ENCODE data around the gene DYRK1A. TPM values are rescaled to one million over a fixed set of nuclear protein-coding genes. Genes with fewer than 3 reads are reported as not detected.

Gene DYRK1A
- total RNA-seq, 1 experiment from 2014 or later, result 35.5 TPM

DNA sequence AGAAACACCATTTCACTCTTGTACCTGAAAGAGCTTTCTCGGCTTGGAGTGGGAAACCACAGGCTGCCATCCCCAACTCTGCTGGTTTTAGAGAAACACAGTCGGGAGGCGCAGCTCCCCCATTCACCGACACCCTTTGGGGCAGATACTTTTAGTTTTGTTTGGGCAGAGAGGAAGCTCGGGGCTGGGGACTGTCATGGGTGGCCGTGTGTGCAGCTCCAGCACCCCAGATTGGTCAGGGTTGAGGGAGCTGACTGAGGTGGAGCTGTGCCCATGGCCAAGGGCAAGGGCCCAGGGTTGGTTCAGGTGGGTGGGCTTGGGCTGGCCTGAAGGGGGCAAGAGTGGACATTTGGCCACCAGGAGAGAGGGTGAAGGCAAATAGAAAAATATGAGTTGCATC is 163.1 kb downstream of the DYRK1A start:
- H3K4me2 ChIP-seq, result no peak overlapping the region
- H2AFZ ChIP-seq, result no peak overlapping the region
- no peak for DNase-seq
- ChIA-PET POLR2A (ENCODE audit: unreplicated experiment) (interaction anchor here (0.8 kb wide), 1 partner anchor 262 kb away, joined by 12 read pairs; the partner anchor contains the start of gene VPS26C), CTCF (no interaction called here)
- H3F3A ChIP-seq (ENCODE audit: insufficient read depth, low read depth), result peaks cover 13% of the 10 kb centered on the region
- no peak for TF ChIP-seq EZH2 (IDR thresholded peaks at IDR 0.05; ENCODE audit: low read depth)
- TF ChIP-seq, protein P1, sequence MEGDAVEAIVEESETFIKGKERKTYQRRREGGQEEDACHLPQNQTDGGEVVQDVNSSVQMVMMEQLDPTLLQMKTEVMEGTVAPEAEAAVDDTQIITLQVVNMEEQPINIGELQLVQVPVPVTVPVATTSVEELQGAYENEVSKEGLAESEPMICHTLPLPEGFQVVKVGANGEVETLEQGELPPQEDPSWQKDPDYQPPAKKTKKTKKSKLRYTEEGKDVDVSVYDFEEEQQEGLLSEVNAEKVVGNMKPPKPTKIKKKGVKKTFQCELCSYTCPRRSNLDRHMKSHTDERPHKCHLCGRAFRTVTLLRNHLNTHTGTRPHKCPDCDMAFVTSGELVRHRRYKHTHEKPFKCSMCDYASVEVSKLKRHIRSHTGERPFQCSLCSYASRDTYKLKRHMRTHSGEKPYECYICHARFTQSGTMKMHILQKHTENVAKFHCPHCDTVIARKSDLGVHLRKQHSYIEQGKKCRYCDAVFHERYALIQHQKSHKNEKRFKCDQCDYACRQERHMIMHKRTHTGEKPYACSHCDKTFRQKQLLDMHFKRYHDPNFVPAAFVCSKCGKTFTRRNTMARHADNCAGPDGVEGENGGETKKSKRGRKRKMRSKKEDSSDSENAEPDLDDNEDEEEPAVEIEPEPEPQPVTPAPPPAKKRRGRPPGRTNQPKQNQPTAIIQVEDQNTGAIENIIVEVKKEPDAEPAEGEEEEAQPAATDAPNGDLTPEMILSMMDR (conservative IDR thresholded peaks at IDR 0.05), result no peak
- H3K9me3 ChIP-seq (ENCODE audit: insufficient read depth, low read depth), result no peaks in the 10 kb centered on the region
- H3K79me2 ChIP-seq (ENCODE audit: low read depth), result no peaks in the 10 kb centered on the region
- no TSS peak for BruUV-seq (replicated peaks)
- H3K9me2 ChIP-seq (ENCODE audit: insufficient read depth), result no peaks in the 10 kb centered on the region
- no peaks in the 10 kb centered on the region for H3K36me3 ChIP-seq (ENCODE audit: low read depth)
- no peak overlapping the region for H3K27ac ChIP-seq
- intact Hi-C loops (cut with micrococcal nuclease; ENCODE audit: unreplicated experiment), result no loop called here
- no peaks in the 10 kb centered on the region for H4K20me1 ChIP-seq (ENCODE audit: insufficient read depth)
- H3K4me3 ChIP-seq, result no peak overlapping the region
- no peaks in the 10 kb centered on the region for H3K27me3 ChIP-seq (ENCODE audit: insufficient read depth, low read depth)
- H3K4me1 ChIP-seq (replicated peaks; ENCODE audit: insufficient read depth), result peaks cover 19% of the 10 kb centered on the region

DNA sequence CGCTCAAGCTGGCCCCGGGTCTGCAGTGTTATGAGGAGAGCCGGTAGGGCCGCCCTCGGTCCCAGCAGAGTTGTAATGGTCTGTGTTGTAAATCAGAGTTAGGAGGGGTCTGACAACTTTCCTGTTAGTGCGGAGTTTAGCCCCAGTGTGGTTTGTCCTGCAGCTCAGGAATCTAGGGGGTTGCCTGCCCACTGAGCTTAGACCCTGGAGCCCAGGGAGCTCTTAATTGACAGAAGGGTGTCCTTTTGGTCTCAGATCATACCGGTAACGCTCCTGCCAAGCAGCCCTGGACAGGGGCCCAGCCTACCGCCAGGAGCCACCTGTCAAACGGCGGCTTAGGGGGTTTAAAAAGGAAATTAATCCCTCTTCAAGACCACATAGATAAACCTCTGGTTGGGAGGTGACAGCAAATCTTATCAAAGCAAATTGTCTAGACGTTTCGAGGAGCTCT is 164.4 kb downstream of the DYRK1A start:
- CTCF ChIA-PET, result interaction anchor here (0.6 kb wide), 1 partner anchor 48 kb away, joined by 4 read pairs; no protein-coding TSS in a partner anchor
- POLR2A ChIA-PET (ENCODE audit: unreplicated experiment), result no interaction called here

DNA sequence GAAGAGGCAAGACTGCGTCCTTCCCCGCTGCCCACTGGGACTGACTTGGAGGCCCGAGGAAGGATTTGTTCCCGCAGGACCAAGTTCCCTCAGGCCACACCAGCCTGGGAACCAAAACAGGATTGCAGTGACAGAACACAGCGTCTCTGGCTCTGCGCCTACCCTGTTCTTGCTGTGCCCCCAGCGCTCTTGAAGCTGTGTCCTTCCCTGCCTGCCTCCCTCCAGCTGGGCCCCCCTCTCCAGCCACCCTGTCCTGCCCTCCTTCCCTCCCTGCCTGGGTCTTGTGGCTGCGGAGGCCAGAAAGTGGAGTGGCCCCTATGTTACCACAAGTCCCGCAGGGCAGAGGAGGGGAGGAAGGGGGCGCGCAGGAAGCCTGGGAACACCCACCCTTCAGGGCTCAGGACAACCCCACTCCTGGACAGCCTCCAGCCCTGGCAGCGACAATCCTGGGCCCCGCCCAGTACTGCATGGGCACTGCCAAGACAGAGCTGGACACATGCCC is 164.9 kb downstream of the DYRK1A start:
- TF ChIP-seq, protein P1 (conservative IDR thresholded peaks at IDR 0.05), result no peak
- TF ChIP-seq EZH2 (IDR thresholded peaks at IDR 0.05; ENCODE audit: low read depth), result no peak
- Histone ChIP-seq H3K9me2 (ENCODE audit: insufficient read depth) (no peaks in the 10 kb centered on the region), H3K4me1 (replicated peaks; ENCODE audit: insufficient read depth) (peaks cover 19% of the 10 kb centered on the region), H3K79me2 (ENCODE audit: low read depth) (no peaks in the 10 kb centered on the region), H3K27me3 (ENCODE audit: insufficient read depth, low read depth) (no peaks in the 10 kb centered on the region), H3F3A (ENCODE audit: insufficient read depth, low read depth) (peaks cover 13% of the 10 kb centered on the region), H3K9me3 (ENCODE audit: insufficient read depth, low read depth) (no peaks in the 10 kb centered on the region), H3K36me3 (ENCODE audit: low read depth) (no peaks in the 10 kb centered on the region), H3K4me2 (no peak overlapping the region), H3K27ac (no peak overlapping the region), H4K20me1 (ENCODE audit: insufficient read depth) (no peaks in the 10 kb centered on the region), H2AFZ (no peak overlapping the region), H3K4me3 (no peak overlapping the region)
- ChIA-PET CTCF (interaction anchor here (0.7 kb wide), 1 partner anchor 595 kb away, joined by 3 read pairs; no protein-coding TSS in a partner anchor), POLR2A (ENCODE audit: unreplicated experiment) (no interaction called here)
- BruUV-seq (replicated peaks), result no TSS peak
- intact Hi-C loops (cut with micrococcal nuclease; ENCODE audit: unreplicated experiment), result no loop called here
- DNase-seq, result peak in 1 of 2 experiments; percentile 46

More for the DNA sequence above, 164.4 kb downstream of the DYRK1A start:
- H3K27me3 ChIP-seq (ENCODE audit: insufficient read depth, low read depth), result no peaks in the 10 kb centered on the region
- H3K4me2 ChIP-seq, result no peak overlapping the region
- no TSS peak for BruUV-seq (replicated peaks)
- no peaks in the 10 kb centered on the region for H4K20me1 ChIP-seq (ENCODE audit: insufficient read depth)
- no peaks in the 10 kb centered on the region for H3K79me2 ChIP-seq (ENCODE audit: low read depth)
- no peaks in the 10 kb centered on the region for H3K36me3 ChIP-seq (ENCODE audit: low read depth)
- peaks cover 13% of the 10 kb centered on the region for H3F3A ChIP-seq (ENCODE audit: insufficient read depth, low read depth)
- peaks cover 19% of the 10 kb centered on the region for H3K4me1 ChIP-seq (replicated peaks; ENCODE audit: insufficient read depth)
- H3K9me2 ChIP-seq (ENCODE audit: insufficient read depth), result no peaks in the 10 kb centered on the region
- H3K27ac ChIP-seq, result no peak overlapping the region
- TF ChIP-seq, protein P1 (conservative IDR thresholded peaks at IDR 0.05), result no peak
- no peak for TF ChIP-seq EZH2 (IDR thresholded peaks at IDR 0.05; ENCODE audit: low read depth)
- no peak for DNase-seq
- intact Hi-C loops (cut with micrococcal nuclease; ENCODE audit: unreplicated experiment), result no loop called here
- no peaks in the 10 kb centered on the region for H3K9me3 ChIP-seq (ENCODE audit: insufficient read depth, low read depth)
- H2AFZ ChIP-seq, result no peak overlapping the region
- no peak overlapping the region for H3K4me3 ChIP-seq
